Natural killer cell (primary cell): ENCODE measurements around the gene LRWD1. TPM values are rescaled to one million over a fixed set of nuclear protein-coding genes. Genes with fewer than 3 reads are reported as not detected.

Experiments
- ATAC-seq, 3 donors: fragments of 150-1000 bp in 2 of 3; fragments of 200-7000 bp in 1 of 3; cut with Tn5 transposase; 1 replicate in 1 of 3; 2 replicates in 2 of 3; pipeline ENCODE4 v1.10.0; 2021; ENCODE audit warnings: mild to moderate bottlenecking in 2 of 3, moderate library complexity in 2 of 3
- DNase-seq, 2 donors: peaks; one replicate each; pipeline versions ENCODE4 v3.0.0 to v3.0.0-alpha.2; 2013 to 2021; ENCODE audit warnings: mixed read lengths in 1 of 2
- H3K27ac ChIP-seq: one replicate; pipeline ENCODE4 v1.5.1; 2013; ENCODE audit warnings: mild to moderate bottlenecking, low read length
- H3K27me3 ChIP-seq: one replicate; pipeline ENCODE4 v1.6.1; 2013; ENCODE audit warnings: low read length; ENCODE audit not compliant: control insufficient read depth, insufficient read depth
- H3K36me3 ChIP-seq: one replicate; pipeline ENCODE4 v1.6.1; 2013; ENCODE audit warnings: low read length; ENCODE audit not compliant: control insufficient read depth, insufficient read depth
- H3K4me1 ChIP-seq: one replicate; pipeline ENCODE4 v1.6.1; 2013; ENCODE audit warnings: low read length; ENCODE audit not compliant: control insufficient read depth, insufficient read depth
- H3K4me3 ChIP-seq: one replicate; pipeline ENCODE4 v1.5.1; 2013; ENCODE audit warnings: low read length
- H3K9me3 ChIP-seq: one replicate; pipeline ENCODE4 v1.6.1; 2013; ENCODE audit warnings: low read length; ENCODE audit not compliant: control insufficient read depth, insufficient read depth
- H3K27ac Mint-ChIP-seq, 2 donors: one replicate each; pipeline ENCODE4 v1.8.0; 2022; ENCODE audit warnings: mild to moderate bottlenecking in 2 of 2, mixed read lengths in 2 of 2, moderate library complexity in 1 of 2
- H3K27me3 Mint-ChIP-seq, 2 donors: one replicate each; pipeline ENCODE4 v1.8.0; 2022; ENCODE audit warnings: low read depth in 2 of 2, mixed read lengths in 2 of 2
- H3K36me3 Mint-ChIP-seq: one replicate; pipeline ENCODE4 v1.8.0; 2022; ENCODE audit warnings: mixed read lengths
- H3K4me1 Mint-ChIP-seq, 2 donors: one replicate each; pipeline ENCODE4 v1.8.0; 2022; ENCODE audit warnings: mixed read lengths in 2 of 2
- H3K4me3 Mint-ChIP-seq: one replicate; pipeline ENCODE4 v1.8.0; 2022; ENCODE audit warnings: mild to moderate bottlenecking, moderate library complexity, mixed read lengths
- H3K9me3 Mint-ChIP-seq, 2 donors: one replicate each; pipeline ENCODE4 v1.8.0; 2022; ENCODE audit warnings: mixed read lengths in 2 of 2
- CTCF ChIP-seq: fragments of 200-600 bp; IDR thresholded peaks from one replicate; pipeline ENCODE4 v1.8.0; 2022; ENCODE audit warnings: antibody characterized with exemption
- WGBS: methylation state at CpG from one replicate; pipeline ENCODE4 v1.1.7; 2013; ENCODE audit warnings: missing lambda C conversion rate; ENCODE audit not compliant: insufficient coverage; 5-methylcytosine and 5-hydroxymethylcytosine counted together
- intact Hi-C: fragments of 100-400 bp; cut with micrococcal nuclease; formaldehyde crosslinking; loops from one replicate; pipeline ENCODE4 v1.14.2; 2022
- total RNA-seq, 4 donors: library from RNA; stranded (reverse); fragments of 120-200 nt in 1 of 4; gene quantifications; one replicate each; pipeline versions ENCODE4 v1.2.3 to v1.2.4, GENCODE V29; 2013 to 2022

Gene LRWD1
- total RNA-seq, 3 donors from 2014 or later (not counting 1 experiment from before 2014, with no cell fraction given), result 20.0 to 24.1 (median 20.4) TPM

DNA sequence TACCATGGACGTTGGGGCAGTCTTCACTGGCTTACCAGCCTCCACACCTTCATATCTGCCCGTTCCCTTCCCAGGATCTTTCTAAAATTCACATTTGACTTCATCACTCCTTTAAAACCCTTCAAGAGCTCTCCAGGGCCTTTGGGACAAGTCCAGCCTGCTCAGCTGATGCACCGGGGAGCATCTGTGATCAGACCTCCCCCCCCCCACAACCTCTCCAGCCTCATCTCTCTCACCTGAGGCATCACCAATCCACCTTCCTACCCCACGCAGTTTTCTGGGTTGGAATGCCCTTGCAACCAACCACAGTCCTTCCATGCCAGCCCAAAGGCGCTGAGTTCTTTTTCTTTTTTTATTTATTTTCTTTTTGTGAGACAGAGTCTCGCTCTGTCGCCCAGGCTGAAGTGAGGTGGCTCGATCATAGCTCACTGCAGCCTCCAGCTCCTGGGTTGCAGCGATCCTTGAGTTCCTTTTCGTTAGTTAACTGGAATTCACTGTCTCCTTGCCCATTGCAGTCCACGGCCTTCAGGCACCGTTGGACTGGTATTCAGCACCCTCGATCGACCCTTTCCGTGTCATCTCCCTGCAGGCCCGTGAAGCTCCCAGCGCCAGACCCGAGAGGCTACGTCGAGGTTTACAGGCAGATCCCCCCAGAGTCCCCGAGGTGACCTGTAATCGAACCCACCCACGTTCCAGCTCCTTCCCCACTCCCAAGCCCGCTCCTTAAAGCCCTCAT is 775 bp upstream of the LRWD1 start:
- WGBS, result 21% methylated on average over 24 of the region's 24 CpGs
- no peak for TF ChIP-seq CTCF
- peaks cover 12 to 50% of the 10 kb centered on the region in 2 donors for H3K4me1 Mint-ChIP-seq
- H3K9me3 ChIP-seq, result no peaks in the 10 kb centered on the region
- H3K4me1 ChIP-seq, result peaks cover 25% of the 10 kb centered on the region
- DNase-seq (no peak), ATAC-seq (no peak)
- no peaks in the 10 kb centered on the region for H3K36me3 Mint-ChIP-seq
- intact Hi-C loops, result loop anchor here (2.0 to 5.0 kb wide), 3 partner anchors 47 to 67 kb away; partner anchors contain the start of gene PRKRIP1
- no peaks in the 10 kb centered on the region for H3K9me3 Mint-ChIP-seq
- peak overlapping the region; percentile 43 for H3K27ac ChIP-seq
- no peaks in the 10 kb centered on the region for H3K27me3 ChIP-seq
- peaks cover 11% of the 10 kb centered on the region for H3K36me3 ChIP-seq
- no peaks in the 10 kb centered on the region for H3K27me3 Mint-ChIP-seq
- H3K4me3 Mint-ChIP-seq, result peak overlapping the region; percentile 90
- peak overlapping the region; percentile 72 to 83 for H3K27ac Mint-ChIP-seq
- H3K4me3 ChIP-seq, result peak overlapping the region; percentile 98

- intact Hi-C loops, result no loop called here
- Histone ChIP-seq H3K4me1 (peaks cover 25% of the 10 kb centered on the region), H3K27ac (no peak overlapping the region), H3K36me3 (peaks cover 11% of the 10 kb centered on the region), H3K9me3 (no peaks in the 10 kb centered on the region), H3K27me3 (no peaks in the 10 kb centered on the region), H3K4me3 (no peak overlapping the region)
- WGBS, result 96% methylated on average over 5 of the region's 7 CpGs
- H3K36me3 Mint-ChIP-seq, result no peaks in the 10 kb centered on the region
- no peaks in the 10 kb centered on the region for H3K27me3 Mint-ChIP-seq
- H3K9me3 Mint-ChIP-seq, result no peaks in the 10 kb centered on the region
- ATAC-seq (no peak), DNase-seq (no peak)
- peaks cover 12 to 44% of the 10 kb centered on the region in 2 donors for H3K4me1 Mint-ChIP-seq
- peak overlapping the region; percentile 64 for H3K4me3 Mint-ChIP-seq
- H3K27ac Mint-ChIP-seq, result no peak overlapping the region
- no peak for TF ChIP-seq CTCF
Observed at GRCh38 chr7:102466097-102466496, 1.3 kb downstream of the LRWD1 start.

DNA sequence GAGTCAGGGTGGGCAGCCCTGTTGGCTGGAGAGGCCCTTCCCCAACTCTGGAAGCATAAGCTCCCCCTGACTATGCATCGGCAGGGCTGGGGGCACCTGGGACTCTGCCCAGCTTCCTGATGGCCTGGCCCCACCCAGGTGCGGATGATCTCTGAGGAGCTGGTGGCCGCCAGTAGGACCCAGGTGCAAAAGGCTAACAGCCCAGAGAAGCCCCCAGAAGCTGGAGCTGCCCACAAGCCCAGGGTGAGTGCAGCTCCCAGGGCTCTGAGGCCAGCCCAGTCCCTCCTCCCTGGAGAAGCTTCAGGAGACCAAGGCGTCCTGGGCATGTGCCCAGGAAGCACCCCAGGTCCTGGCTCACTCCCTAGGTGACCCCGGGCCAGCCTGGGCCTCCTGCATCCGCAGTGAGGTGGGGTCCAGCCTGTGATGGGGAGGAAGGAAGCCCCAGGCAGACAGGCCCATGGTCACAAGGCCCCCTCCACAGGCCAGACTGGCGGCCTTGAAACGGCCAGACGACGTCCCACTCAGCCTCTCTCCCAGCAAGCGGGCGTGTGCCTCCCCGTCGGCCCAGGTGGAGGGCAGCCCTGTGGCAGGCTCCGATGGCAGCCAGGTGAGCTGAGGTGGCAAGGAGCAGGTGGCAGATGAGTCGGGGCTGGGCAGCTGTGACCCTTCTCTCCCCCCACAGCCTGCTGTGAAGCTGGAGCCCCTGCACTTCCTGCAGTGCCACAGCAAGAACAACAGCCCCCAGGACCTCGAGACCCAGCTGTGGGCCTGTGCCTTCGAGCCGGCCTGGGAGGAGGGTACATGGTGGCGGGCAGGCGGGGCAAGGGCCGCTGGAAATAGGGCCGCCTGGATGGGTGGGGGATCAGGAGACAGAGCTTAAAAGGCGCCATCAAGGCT is 3.0 kb downstream of the LRWD1 start:
- Histone ChIP-seq H3K27ac (no peak overlapping the region), H3K27me3 (no peaks in the 10 kb centered on the region), H3K4me3 (no peak overlapping the region), H3K4me1 (peaks cover 25% of the 10 kb centered on the region), H3K36me3 (peaks cover 19% of the 10 kb centered on the region), H3K9me3 (no peaks in the 10 kb centered on the region)
- Mint-ChIP-seq H3K27ac (no peak overlapping the region), H3K36me3 (no peaks in the 10 kb centered on the region), H3K9me3 (no peaks in the 10 kb centered on the region), H3K4me1 (peaks cover 12 to 34% of the 10 kb centered on the region in 2 donors), H3K27me3 (no peaks in the 10 kb centered on the region), H3K4me3 (no peak overlapping the region)
- WGBS, result 96% methylated on average over 24 of the region's 24 CpGs
- DNase-seq (no peak), ATAC-seq (no peak)
- TF ChIP-seq CTCF, result no peak
- intact Hi-C loops, result no loop called here
